NCI-H2171 (cell line): Measurements from ENCODE around the gene CCNJL.
A peak's percentile ranks its signal among the peaks of the same experiment; 100 is the strongest.

Experiments used
- DNase-seq: peaks from one replicate; lab custom pipeline; 2025; lab: John Stamatoyannopoulos, UW

The CCNJL gene

GRCh38 chr5:160290751-160291150 lies 21.6 kb downstream of the CCNJL start:
- no peak for DNase-seq

- no peak for DNase-seq
Observed at GRCh38 chr5:160289721-160290120, 22.6 kb downstream of the CCNJL start.

GRCh38 chr5:160289356-160289651 lies 23.1 kb downstream of the CCNJL start:
- no peak for DNase-seq

- peak; percentile 70 for DNase-seq
Observed at GRCh38 chr5:160287378-160288051, 24.8 kb downstream of the CCNJL start.

GRCh38 chr5:160286947-160287346 lies 25.4 kb downstream of the CCNJL start:
- DNase-seq, result no peak

GRCh38 chr5:160285316-160285715 lies 27.0 kb downstream of the CCNJL start:
- DNase-seq, result no peak

GRCh38 chr5:160284291-160284873 lies 28.0 kb downstream of the CCNJL start:
- DNase-seq, result no peak

- DNase-seq, result no peak
Observed at GRCh38 chr5:160281275-160281674, 31.1 kb downstream of the CCNJL start.

GRCh38 chr5:160280384-160281095 lies 31.8 kb downstream of the CCNJL start:
- DNase-seq, result no peak

- DNase-seq, result peak; percentile 28
Observed at GRCh38 chr5:160278343-160278742, 34.0 kb downstream of the CCNJL start.

- DNase-seq, result no peak
Observed at GRCh38 chr5:160274483-160274931, 37.9 kb downstream of the CCNJL start.

GRCh38 chr5:160272889-160273288 lies 39.5 kb downstream of the CCNJL start:
- DNase-seq, result no peak

GRCh38 chr5:160272264-160272663 lies 40.1 kb downstream of the CCNJL start:
- no peak for DNase-seq

- no peak for DNase-seq
Observed at GRCh38 chr5:160271836-160272235, 40.5 kb downstream of the CCNJL start.

- peak; percentile 12 for DNase-seq
Observed at GRCh38 chr5:160271396-160271795, 41.0 kb downstream of the CCNJL start.

- DNase-seq, result no peak
Observed at GRCh38 chr5:160270704-160271103, 41.7 kb downstream of the CCNJL start.

GRCh38 chr5:160269017-160269416 lies 43.3 kb downstream of the CCNJL start:
- no peak for DNase-seq

GRCh38 chr5:160268121-160268520 lies 44.2 kb downstream of the CCNJL start:
- no peak for DNase-seq

- DNase-seq, result no peak
Observed at GRCh38 chr5:160266752-160267345, 45.5 kb downstream of the CCNJL start.

GRCh38 chr5:160266044-160266443 lies 46.3 kb downstream of the CCNJL start:
- DNase-seq, result no peak

- DNase-seq, result no peak
Observed at GRCh38 chr5:160263326-160263855, 49.0 kb downstream of the CCNJL start.

GRCh38 chr5:160262151-160263074 lies 50.0 kb downstream of the CCNJL start:
- peak; percentile 66 for DNase-seq
